C4-2B (cell line): ENCODE data around the gene RBM22.

Experiments used
- CTCF ChIP-seq: fragments of 450-650 bp; conservative IDR thresholded peaks from 2 replicates; pipeline ENCODE4 v1.5.1; 2017; ENCODE audit warnings: mild to moderate bottlenecking
- ZFX ChIP-seq: fragments of 450-650 bp; IDR thresholded peaks from 2 replicates; pipeline ENCODE4 v1.6.1; 2017

- TF ChIP-seq CTCF (no peak), ZFX (no peak)
These were observed 51.5 kb downstream of the RBM22 start for GRCh38 chr5:150649108-150650020.
